IMR-90 (cell line): ENCODE measurements around the gene ASTL.

Experiments used
- BHLHE40 ChIP-seq: fragments of 150-350 bp; IDR thresholded peaks from 2 replicates; pipeline ENCODE4 v1.6.1; 2016; ENCODE audit warnings: mild to moderate bottlenecking, low read depth, low read length
- CEBPB ChIP-seq: IDR thresholded peaks from 2 replicates; pipeline ENCODE4 v1.6.1; 2012; ENCODE audit warnings: low read depth, low read length, improper control_type of control experiment
- CHD1 ChIP-seq: IDR thresholded peaks from 2 replicates; pipeline ENCODE4 v1.6.1; 2012; ENCODE audit warnings: low read depth, low read length, improper control_type of control experiment
- CTCF ChIP-seq: conservative IDR thresholded peaks from 2 replicates; pipeline ENCODE4 v1.5.1; 2012; ENCODE audit warnings: mild to moderate bottlenecking, low read depth, low read length, improper control_type of control experiment
- MXI1 ChIP-seq: IDR thresholded peaks from 2 replicates; pipeline ENCODE4 v1.6.1; 2012; ENCODE audit warnings: low read depth, mild to moderate bottlenecking, low read length, moderate library complexity, borderline replicate concordance
- POLR2A ChIP-seq: IDR thresholded peaks from 2 replicates; pipeline ENCODE4 v1.6.1; 2012; ENCODE audit warnings: mild to moderate bottlenecking, low read depth, low read length
- RAD21 ChIP-seq: IDR thresholded peaks from 2 replicates; pipeline ENCODE4 v1.6.1; 2012; ENCODE audit warnings: low read length, improper control_type of control experiment
- RCOR1 ChIP-seq: IDR thresholded peaks from 2 replicates; pipeline ENCODE4 v1.6.1; 2012; ENCODE audit warnings: mild to moderate bottlenecking, low read length, improper control_type of control experiment; ENCODE audit not compliant: insufficient replicate concordance
- RFX5 ChIP-seq: IDR thresholded peaks from 2 replicates; pipeline ENCODE4 v1.8.0; 2012; ENCODE audit warnings: low read depth, mild to moderate bottlenecking, low read length, moderate library complexity
- SMC3 ChIP-seq: fragments of 150-350 bp; IDR thresholded peaks from 2 replicates; pipeline ENCODE4 v1.6.1; 2016; ENCODE audit warnings: low read depth, mild to moderate bottlenecking, antibody characterized with exemption, low read length, moderate library complexity
- USF2 ChIP-seq: fragments of 150-350 bp; IDR thresholded peaks from 2 replicates; pipeline ENCODE4 v1.6.1; 2017; ENCODE audit warnings: mild to moderate bottlenecking, antibody characterized with exemption, low read length, low read depth
- TF ChIP-seq, protein P1 (sequence below): fragments of 150-350 bp; IDR thresholded peaks from 2 replicates; pipeline ENCODE4 v1.6.1; 2016; ENCODE audit warnings: low read depth, mild to moderate bottlenecking, low read length, moderate library complexity, borderline replicate concordance

GRCh38 chr2:96180002-96180401 lies 41.7 kb upstream of the ASTL start:
- TF ChIP-seq SMC3 (no peak), CEBPB (no peak), RCOR1 (no peak), MXI1 (no peak), USF2 (no peak), POLR2A (no peak), RFX5 (no peak), CTCF (no peak), BHLHE40 (no peak), RAD21 (no peak), CHD1 (no peak)
- TF ChIP-seq, protein P1, sequence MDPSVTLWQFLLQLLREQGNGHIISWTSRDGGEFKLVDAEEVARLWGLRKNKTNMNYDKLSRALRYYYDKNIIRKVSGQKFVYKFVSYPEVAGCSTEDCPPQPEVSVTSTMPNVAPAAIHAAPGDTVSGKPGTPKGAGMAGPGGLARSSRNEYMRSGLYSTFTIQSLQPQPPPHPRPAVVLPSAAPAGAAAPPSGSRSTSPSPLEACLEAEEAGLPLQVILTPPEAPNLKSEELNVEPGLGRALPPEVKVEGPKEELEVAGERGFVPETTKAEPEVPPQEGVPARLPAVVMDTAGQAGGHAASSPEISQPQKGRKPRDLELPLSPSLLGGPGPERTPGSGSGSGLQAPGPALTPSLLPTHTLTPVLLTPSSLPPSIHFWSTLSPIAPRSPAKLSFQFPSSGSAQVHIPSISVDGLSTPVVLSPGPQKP, result no peak
